HG02884 (cell line): ENCODE results near the gene TTC9B.

ENCODE experiments used
- ATAC-seq: cut with Tn5 transposase; IDR thresholded peaks from one replicate; pipeline ENCODE4 v1.9.1; 2021; ENCODE audit warnings: mild to moderate bottlenecking, moderate library complexity; ENCODE audit not compliant: unreplicated experiment

The TTC9B gene

GRCh38 chr19:40216013-40216776 lies 2.0 kb downstream of the TTC9B start:
- ATAC-seq = no peak

GRCh38 chr19:40214936-40215335 lies 3.2 kb downstream of the TTC9B start:
- no peak for ATAC-seq

GRCh38 chr19:40213882-40214570 lies 4.2 kb downstream of the TTC9B start:
- no peak for ATAC-seq

- no peak for ATAC-seq
Measured at GRCh38 chr19:40213251-40213829, 4.8 kb downstream of the TTC9B start.

- ATAC-seq = no peak
Measured at GRCh38 chr19:40210889-40211288, 7.3 kb downstream of the TTC9B start.

GRCh38 chr19:40208602-40209001 lies 9.6 kb downstream of the TTC9B start:
- ATAC-seq = no peak

GRCh38 chr19:40205760-40206159 lies 12.4 kb downstream of the TTC9B start:
- no peak for ATAC-seq

GRCh38 chr19:40204381-40204780 lies 13.8 kb downstream of the TTC9B start:
- ATAC-seq = no peak

GRCh38 chr19:40200341-40201099 lies 17.7 kb downstream of the TTC9B start:
- no peak for ATAC-seq

GRCh38 chr19:40198272-40198990 lies 19.8 kb downstream of the TTC9B start:
- ATAC-seq = no peak

GRCh38 chr19:40193587-40193849 lies 24.7 kb downstream of the TTC9B start:
- ATAC-seq = no peak

- ATAC-seq = no peak
Measured at GRCh38 chr19:40192758-40193586, 25.2 kb downstream of the TTC9B start.

GRCh38 chr19:40191836-40192646 lies 26.1 kb downstream of the TTC9B start:
- peak; percentile 17 for ATAC-seq

- ATAC-seq = peak; percentile 62
Measured at GRCh38 chr19:40190891-40191835, 27.0 kb downstream of the TTC9B start, which contains the start of gene MAP3K10. TSS of gene MAP3K10 (plus strand) at chr19:40191426. CDS start at chr19:40192032, 606 bp downstream.

- ATAC-seq = no peak
Measured at GRCh38 chr19:40184273-40184672, 33.9 kb downstream of the TTC9B start.

GRCh38 chr19:40178756-40179155 lies 39.4 kb downstream of the TTC9B start:
- no peak for ATAC-seq

GRCh38 chr19:40177286-40178070 lies 40.7 kb downstream of the TTC9B start:
- no peak for ATAC-seq
